ENCODE results near the gene CIROP.

CIROP gene

GRCh38 chr14:23125933-23126524 lies 21.2 kb upstream of the CIROP start:
- H4K20me1 ChIP-seq (ENCODE audit: insufficient read depth, low read length) = no peaks in the 10 kb centered on the region
- H3K36me3 ChIP-seq (replicated peaks; ENCODE audit: low read depth, low read length) = no peaks in the 10 kb centered on the region
- no peak overlapping the region for H3K9ac ChIP-seq (ENCODE audit: low read length)
- no peak overlapping the region for H2AFZ ChIP-seq (ENCODE audit: low read depth, low read length)
- no peaks in the 10 kb centered on the region for H3K79me2 ChIP-seq (ENCODE audit: low read length)
- H3K27ac ChIP-seq (ENCODE audit: low read length) = no peak overlapping the region
- H3K4me1 ChIP-seq (ENCODE audit: low read length) = peaks cover 26% of the 10 kb centered on the region
- H3K4me2 ChIP-seq (ENCODE audit: low read length) = no peak overlapping the region
- TF ChIP-seq CTCF (IDR thresholded peaks at IDR 0.05; ENCODE audit: low read depth, low read length) = no peak
- no peak for TF ChIP-seq EZH2phosphoT487 (IDR thresholded peaks at IDR 0.05; ENCODE audit: low read depth)
- H3K4me3 ChIP-seq (ENCODE audit: low read length) = no peak overlapping the region
- peaks cover 8% of the 10 kb centered on the region; the same call in 1 of the 2 replicates for H3K27me3 ChIP-seq (ENCODE audit: low read depth, low read length)
- H3K9me3 ChIP-seq (ENCODE audit: insufficient read depth, low read length) = no peaks in the 10 kb centered on the region

GRCh38 chr14:23125011-23125410 lies 20.2 kb upstream of the CIROP start:
- Histone ChIP-seq H3K79me2 (ENCODE audit: low read length) (no peaks in the 10 kb centered on the region), H3K27ac (ENCODE audit: low read length) (no peak overlapping the region), H3K9me3 (ENCODE audit: insufficient read depth, low read length) (no peaks in the 10 kb centered on the region), H3K27me3 (ENCODE audit: low read depth, low read length) (peaks cover 8% of the 10 kb centered on the region; the same call in 1 of the 2 replicates), H4K20me1 (ENCODE audit: insufficient read depth, low read length) (no peaks in the 10 kb centered on the region), H3K4me2 (ENCODE audit: low read length) (no peak overlapping the region), H3K36me3 (replicated peaks; ENCODE audit: low read depth, low read length) (no peaks in the 10 kb centered on the region), H3K9ac (ENCODE audit: low read length) (no peak overlapping the region), H3K4me1 (ENCODE audit: low read length) (peaks cover 26% of the 10 kb centered on the region), H3K4me3 (ENCODE audit: low read length) (no peak overlapping the region), H2AFZ (ENCODE audit: low read depth, low read length) (no peak overlapping the region)
- TF ChIP-seq CTCF (IDR thresholded peaks at IDR 0.05; ENCODE audit: low read depth, low read length) = no peak
- TF ChIP-seq EZH2phosphoT487 (IDR thresholded peaks at IDR 0.05; ENCODE audit: low read depth) = no peak

GRCh38 chr14:23124337-23124954 lies 19.7 kb upstream of the CIROP start:
- H3K4me1 ChIP-seq (ENCODE audit: low read length) = peaks cover 26% of the 10 kb centered on the region
- no peaks in the 10 kb centered on the region for H3K79me2 ChIP-seq (ENCODE audit: low read length)
- no peak overlapping the region for H3K27ac ChIP-seq (ENCODE audit: low read length)
- peaks cover 8% of the 10 kb centered on the region; the same call in 1 of the 2 replicates for H3K27me3 ChIP-seq (ENCODE audit: low read depth, low read length)
- no peaks in the 10 kb centered on the region for H4K20me1 ChIP-seq (ENCODE audit: insufficient read depth, low read length)
- H3K9me3 ChIP-seq (ENCODE audit: insufficient read depth, low read length) = no peaks in the 10 kb centered on the region
- no peak overlapping the region for H2AFZ ChIP-seq (ENCODE audit: low read depth, low read length)
- no peak overlapping the region for H3K4me2 ChIP-seq (ENCODE audit: low read length)
- H3K36me3 ChIP-seq (replicated peaks; ENCODE audit: low read depth, low read length) = no peaks in the 10 kb centered on the region
- no peak overlapping the region for H3K4me3 ChIP-seq (ENCODE audit: low read length)
- no peak overlapping the region for H3K9ac ChIP-seq (ENCODE audit: low read length)
- TF ChIP-seq EZH2phosphoT487 (IDR thresholded peaks at IDR 0.05; ENCODE audit: low read depth) (no peak), CTCF (IDR thresholded peaks at IDR 0.05; ENCODE audit: low read depth, low read length) (no peak)

GRCh38 chr14:23123419-23123818 lies 18.6 kb upstream of the CIROP start:
- no peak overlapping the region for H3K4me2 ChIP-seq (ENCODE audit: low read length)
- peaks cover 8% of the 10 kb centered on the region; the same call in 1 of the 2 replicates for H3K27me3 ChIP-seq (ENCODE audit: low read depth, low read length)
- TF ChIP-seq EZH2phosphoT487 (IDR thresholded peaks at IDR 0.05; ENCODE audit: low read depth) (no peak), CTCF (IDR thresholded peaks at IDR 0.05; ENCODE audit: low read depth, low read length) (no peak)
- peaks cover 23% of the 10 kb centered on the region for H3K4me1 ChIP-seq (ENCODE audit: low read length)
- H3K36me3 ChIP-seq (replicated peaks; ENCODE audit: low read depth, low read length) = no peaks in the 10 kb centered on the region
- no peaks in the 10 kb centered on the region for H4K20me1 ChIP-seq (ENCODE audit: insufficient read depth, low read length)
- H3K27ac ChIP-seq (ENCODE audit: low read length) = no peak overlapping the region
- no peak overlapping the region for H3K9ac ChIP-seq (ENCODE audit: low read length)
- no peak overlapping the region for H2AFZ ChIP-seq (ENCODE audit: low read depth, low read length)
- H3K4me3 ChIP-seq (ENCODE audit: low read length) = no peak overlapping the region
- no peaks in the 10 kb centered on the region for H3K9me3 ChIP-seq (ENCODE audit: insufficient read depth, low read length)
- no peaks in the 10 kb centered on the region for H3K79me2 ChIP-seq (ENCODE audit: low read length)

Data from OCI-LY3 (cell line).